Measurements from ENCODE around the gene GXYLT1. TPM values are rescaled to one million over a fixed set of nuclear protein-coding genes. Genes with fewer than 3 reads are reported as not detected.
"Not testable (repeated sequence)": the region's sequence is repeated elsewhere in the genome, so short reads cannot be mapped to it uniquely, and the experiment has no call there.

GXYLT1 gene
- total RNA-seq, 2 donors from 2014 or later, result 9.3 to 11.1 TPM

DNA sequence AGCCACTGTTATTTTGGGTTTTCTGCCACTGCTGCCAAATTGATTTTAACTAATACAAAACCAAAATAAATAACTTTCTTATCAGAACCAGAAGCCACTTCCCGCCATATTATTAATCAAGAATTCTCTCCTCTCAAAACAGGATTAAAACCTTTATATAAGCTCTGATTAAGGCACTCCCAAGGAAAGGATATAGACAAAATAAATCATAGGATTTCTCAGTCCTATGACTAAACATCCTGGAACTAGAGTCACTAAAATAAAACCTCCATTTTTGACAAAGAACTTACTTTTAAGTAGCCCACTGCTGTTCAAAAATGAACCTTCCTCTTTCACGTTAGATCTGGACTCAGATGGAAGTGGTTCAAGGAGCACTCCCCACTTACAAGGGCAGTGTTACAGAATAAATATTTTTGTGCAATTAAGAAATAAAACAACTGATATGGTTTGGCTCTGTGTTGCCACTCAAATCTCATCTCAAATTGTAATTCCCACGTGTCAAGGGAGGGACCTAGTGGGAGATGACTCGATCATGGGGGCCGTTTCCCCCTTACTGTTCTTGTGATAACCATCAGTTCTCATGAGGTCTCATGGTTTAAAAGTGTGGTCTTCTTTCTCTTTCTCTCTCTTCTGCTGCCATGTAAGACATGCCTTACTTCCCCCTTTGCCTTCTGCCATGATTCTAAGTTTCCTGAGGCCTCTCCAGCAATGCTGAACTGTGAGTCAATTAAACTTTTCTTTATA, 26.4 kb downstream of the GXYLT1 start:
- Histone ChIP-seq H3K9me3 (no peaks in the 10 kb centered on the region), H3K4me3 (no peak overlapping the region), H3K27me3 (no peaks in the 10 kb centered on the region), H3K36me3 (no peaks in the 10 kb centered on the region), H3K4me1 (no peaks in the 10 kb centered on the region), H3K27ac (no peak overlapping the region), H3K9ac (ENCODE audit: low read depth in 2 of 2, low read length in 2 of 2) (no peak overlapping the region)
- DNase-seq, result no peak
- intact Hi-C loops (cut with DNase I), result no loop called here
- TF ChIP-seq, protein P1, sequence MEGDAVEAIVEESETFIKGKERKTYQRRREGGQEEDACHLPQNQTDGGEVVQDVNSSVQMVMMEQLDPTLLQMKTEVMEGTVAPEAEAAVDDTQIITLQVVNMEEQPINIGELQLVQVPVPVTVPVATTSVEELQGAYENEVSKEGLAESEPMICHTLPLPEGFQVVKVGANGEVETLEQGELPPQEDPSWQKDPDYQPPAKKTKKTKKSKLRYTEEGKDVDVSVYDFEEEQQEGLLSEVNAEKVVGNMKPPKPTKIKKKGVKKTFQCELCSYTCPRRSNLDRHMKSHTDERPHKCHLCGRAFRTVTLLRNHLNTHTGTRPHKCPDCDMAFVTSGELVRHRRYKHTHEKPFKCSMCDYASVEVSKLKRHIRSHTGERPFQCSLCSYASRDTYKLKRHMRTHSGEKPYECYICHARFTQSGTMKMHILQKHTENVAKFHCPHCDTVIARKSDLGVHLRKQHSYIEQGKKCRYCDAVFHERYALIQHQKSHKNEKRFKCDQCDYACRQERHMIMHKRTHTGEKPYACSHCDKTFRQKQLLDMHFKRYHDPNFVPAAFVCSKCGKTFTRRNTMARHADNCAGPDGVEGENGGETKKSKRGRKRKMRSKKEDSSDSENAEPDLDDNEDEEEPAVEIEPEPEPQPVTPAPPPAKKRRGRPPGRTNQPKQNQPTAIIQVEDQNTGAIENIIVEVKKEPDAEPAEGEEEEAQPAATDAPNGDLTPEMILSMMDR (IDR thresholded peaks at IDR 0.05), result no peak

DNA sequence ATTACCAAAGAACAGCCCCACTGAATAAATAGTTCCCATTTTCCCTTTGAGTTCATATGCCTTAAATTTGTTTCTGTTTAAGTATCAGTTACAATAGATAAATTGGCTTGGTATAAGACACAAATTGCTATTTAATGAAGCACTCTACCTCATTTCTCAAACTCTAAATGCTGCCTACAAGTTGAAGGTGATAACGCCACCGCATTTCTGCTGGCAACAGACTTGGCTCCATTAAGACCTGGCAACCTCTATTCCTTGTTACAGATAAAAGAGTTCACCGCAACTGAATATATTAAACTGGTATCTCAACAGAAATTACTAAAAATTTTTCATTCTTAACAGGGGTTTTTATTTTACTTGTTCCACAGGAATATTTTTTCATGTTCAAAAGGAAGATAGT, 35.6 kb downstream of the GXYLT1 start:
- TF ChIP-seq, protein P1 (IDR thresholded peaks at IDR 0.05), result no peak
- DNase-seq, result no peak
- Histone ChIP-seq H3K27ac (no peak overlapping the region), H3K36me3 (no peaks in the 10 kb centered on the region), H3K9ac (ENCODE audit: low read depth in 2 of 2, low read length in 2 of 2) (no peak overlapping the region), H3K4me3 (no peak overlapping the region), H3K27me3 (no peaks in the 10 kb centered on the region), H3K4me1 (no peaks in the 10 kb centered on the region), H3K9me3 (no peaks in the 10 kb centered on the region)
- intact Hi-C loops (cut with DNase I), result no loop called here

DNA sequence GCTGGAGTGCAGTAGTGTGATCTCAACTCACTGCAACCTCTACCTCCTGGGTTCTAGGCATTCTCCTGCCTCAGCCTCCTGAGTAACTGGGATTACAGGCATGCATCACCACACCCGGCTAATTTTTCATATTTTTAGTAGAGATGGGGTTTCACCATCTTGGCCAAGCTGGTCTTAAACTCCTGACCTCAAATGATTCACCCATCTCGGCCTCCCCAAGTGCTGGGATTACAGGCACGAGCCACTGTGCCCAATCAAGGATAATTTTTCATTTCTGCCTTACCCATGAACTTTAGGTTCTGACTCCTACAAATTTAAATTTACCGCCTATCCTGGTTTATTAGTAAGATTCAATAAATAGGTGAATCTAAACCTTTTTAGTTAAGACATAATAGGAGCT, 37.9 kb downstream of the GXYLT1 start:
- intact Hi-C loops (cut with DNase I); H3K4me3 ChIP-seq; H3K27me3 ChIP-seq; DNase-seq; H3K27ac ChIP-seq; H3K9ac ChIP-seq (ENCODE audit: low read depth in 2 of 2, low read length in 2 of 2); H3K4me1 ChIP-seq; H3K9me3 ChIP-seq; H3K36me3 ChIP-seq: not testable (repeated sequence)

DNA sequence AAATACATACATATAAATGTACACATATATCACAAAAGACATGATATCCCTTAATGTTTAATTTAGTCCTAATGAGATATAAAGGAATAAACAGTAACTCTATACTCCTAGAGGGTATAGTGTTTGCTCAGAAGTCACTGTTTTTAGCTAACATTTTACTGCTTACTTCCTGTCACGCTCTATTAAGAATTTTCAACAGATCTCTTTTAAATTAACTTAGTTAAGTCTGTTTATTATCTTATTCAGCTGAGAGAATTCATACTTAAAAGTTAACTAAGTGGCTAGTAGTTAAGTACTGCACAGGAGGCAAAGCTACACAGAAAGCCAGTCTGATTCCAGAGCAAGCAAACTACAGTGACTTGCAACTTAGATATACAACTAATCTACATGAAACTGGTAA, 39.9 kb downstream of the GXYLT1 start:
- Histone ChIP-seq H3K9ac (ENCODE audit: low read depth in 2 of 2, low read length in 2 of 2) (no peak overlapping the region), H3K27ac (no peak overlapping the region), H3K9me3 (no peaks in the 10 kb centered on the region), H3K27me3 (no peaks in the 10 kb centered on the region), H3K4me1 (no peaks in the 10 kb centered on the region), H3K4me3 (no peak overlapping the region), H3K36me3 (no peaks in the 10 kb centered on the region)
- no peak for DNase-seq
- TF ChIP-seq, protein P1 (IDR thresholded peaks at IDR 0.05), result no peak
- intact Hi-C loops (cut with DNase I), result no loop called here

DNA sequence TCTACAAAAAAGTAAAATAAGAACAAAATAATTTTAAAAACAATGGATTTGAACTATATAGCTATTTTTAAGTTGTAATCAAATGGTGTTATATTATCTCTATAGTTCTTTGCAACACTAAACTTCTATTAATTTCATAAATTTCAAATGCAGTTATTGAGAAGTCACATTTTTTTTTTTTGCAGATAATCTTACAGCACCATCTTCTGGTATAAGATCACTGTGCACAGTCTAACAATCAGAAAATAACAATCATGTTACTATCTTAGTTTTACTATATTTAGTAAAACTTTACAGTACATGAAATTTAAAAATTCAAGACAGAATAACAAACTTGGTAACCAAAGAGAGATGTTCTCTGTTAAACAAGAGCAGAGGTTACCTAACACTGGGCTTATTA, 40.6 kb downstream of the GXYLT1 start:
- Histone ChIP-seq H3K9ac (ENCODE audit: low read depth in 2 of 2, low read length in 2 of 2) (no peak overlapping the region), H3K27me3 (no peaks in the 10 kb centered on the region), H3K36me3 (no peaks in the 10 kb centered on the region), H3K27ac (no peak overlapping the region), H3K4me3 (no peak overlapping the region), H3K4me1 (no peaks in the 10 kb centered on the region), H3K9me3 (no peaks in the 10 kb centered on the region)
- no peak for DNase-seq
- TF ChIP-seq, protein P1 (IDR thresholded peaks at IDR 0.05), result no peak
- intact Hi-C loops (cut with DNase I), result no loop called here

DNA sequence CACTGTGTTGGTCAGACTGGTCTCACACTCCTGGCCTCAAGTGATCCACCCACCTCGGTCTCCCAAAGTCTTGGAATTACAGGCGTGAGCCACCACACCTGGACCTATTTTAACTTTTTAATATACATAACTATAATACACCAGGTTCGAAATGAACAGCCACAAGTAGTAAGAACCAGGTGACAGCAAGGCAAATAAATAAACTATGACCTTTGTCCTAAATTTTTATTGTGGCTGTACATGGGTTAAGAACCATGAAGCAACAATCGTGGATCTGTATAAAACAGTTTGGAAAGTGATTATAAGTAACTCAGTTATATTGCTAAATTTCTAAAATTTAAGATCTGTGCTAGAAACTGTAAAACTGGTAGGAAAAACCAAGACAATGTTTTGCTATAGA, 41.5 kb downstream of the GXYLT1 start:
- Histone ChIP-seq H3K27ac (no peak overlapping the region), H3K27me3 (no peaks in the 10 kb centered on the region), H3K4me3 (no peak overlapping the region), H3K4me1 (no peaks in the 10 kb centered on the region), H3K9me3 (no peaks in the 10 kb centered on the region), H3K36me3 (no peaks in the 10 kb centered on the region), H3K9ac (ENCODE audit: low read depth in 2 of 2, low read length in 2 of 2) (no peak overlapping the region)
- TF ChIP-seq, protein P1 (IDR thresholded peaks at IDR 0.05), result no peak
- intact Hi-C loops (cut with DNase I), result no loop called here
- DNase-seq, result no peak

Measured in colonic mucosa (tissue), 4 donors.